Stimulated activated CD4-positive, alpha-beta T cell treated with anti-CD3 and anti-CD28 coated beads, Interleukin-1b, Interleukin-23, amount 100 ng/mL, for 1 hour (primary cell): ENCODE results near the gene TRIM65.
A peak's percentile ranks its signal among the peaks of the same experiment; 100 is the strongest.

Source experiments
- DNase-seq, 2 donors: peaks; one replicate each; pipeline ENCODE4 v3.0.0-alpha.2; 2020; ENCODE audit warnings: low read depth in 2 of 2

TRIM65 gene

GRCh38 chr17:75896415-75897159 lies at the start of gene TRIM65:
Gene TRIM65 (minus strand): TSS chr17:75896951. CDS start chr17:75896937, 14 bp downstream.
- peak; percentile 43 to 75 for DNase-seq

GRCh38 chr17:75945211-75945610 lies 48.5 kb upstream of the TRIM65 start:
- no peak for DNase-seq

GRCh38 chr17:75943491-75943890 lies 46.7 kb upstream of the TRIM65 start:
- DNase-seq = no peak

GRCh38 chr17:75942473-75942872 lies 45.7 kb upstream of the TRIM65 start:
- DNase-seq = no peak

- DNase-seq = no peak
These were observed 44.7 kb upstream of the TRIM65 start for GRCh38 chr17:75941442-75941819.

GRCh38 chr17:75940727-75941441 lies 44.1 kb upstream of the TRIM65 start, which contains the start of gene FBF1:
Gene FBF1 (minus strand): TSS chr17:75941042. CDS start chr17:75938149, 2,893 bp downstream.
- DNase-seq = peak; percentile 65 to 75

GRCh38 chr17:75937652-75938051 lies 40.9 kb upstream of the TRIM65 start:
- DNase-seq = no peak

- DNase-seq = no peak
These were observed 37.1 kb upstream of the TRIM65 start for GRCh38 chr17:75933808-75934207.

- DNase-seq = no peak
These were observed 36.1 kb upstream of the TRIM65 start for GRCh38 chr17:75932852-75933251.

- DNase-seq = no peak
These were observed 34.3 kb upstream of the TRIM65 start for GRCh38 chr17:75931062-75931461.

GRCh38 chr17:75927286-75927922 lies 30.7 kb upstream of the TRIM65 start:
- DNase-seq = no peak

GRCh38 chr17:75926456-75926855 lies 29.7 kb upstream of the TRIM65 start:
- no peak for DNase-seq

- DNase-seq = no peak
These were observed 29.2 kb upstream of the TRIM65 start for GRCh38 chr17:75925912-75926311.

GRCh38 chr17:75925103-75925502 lies 28.4 kb upstream of the TRIM65 start:
- no peak for DNase-seq

GRCh38 chr17:75922963-75923874 lies 26.5 kb upstream of the TRIM65 start:
- no peak for DNase-seq

- no peak for DNase-seq
These were observed 25.6 kb upstream of the TRIM65 start for GRCh38 chr17:75922173-75922961.

GRCh38 chr17:75921596-75921995 lies 24.8 kb upstream of the TRIM65 start:
- no peak for DNase-seq

GRCh38 chr17:75920045-75920560 lies 23.4 kb upstream of the TRIM65 start:
- DNase-seq = no peak

- DNase-seq = no peak
These were observed 22.9 kb upstream of the TRIM65 start for GRCh38 chr17:75919611-75920010.

- no peak for DNase-seq
These were observed 21.2 kb upstream of the TRIM65 start for GRCh38 chr17:75917917-75918445.
